Measurements from ENCODE around the gene PCYT1B. TPM values are rescaled to one million over a fixed set of nuclear protein-coding genes. Genes with fewer than 3 reads are reported as not detected.

The PCYT1B gene
- 0.59 and 1.1 TPM in 2 replicates for total RNA-seq

DNA sequence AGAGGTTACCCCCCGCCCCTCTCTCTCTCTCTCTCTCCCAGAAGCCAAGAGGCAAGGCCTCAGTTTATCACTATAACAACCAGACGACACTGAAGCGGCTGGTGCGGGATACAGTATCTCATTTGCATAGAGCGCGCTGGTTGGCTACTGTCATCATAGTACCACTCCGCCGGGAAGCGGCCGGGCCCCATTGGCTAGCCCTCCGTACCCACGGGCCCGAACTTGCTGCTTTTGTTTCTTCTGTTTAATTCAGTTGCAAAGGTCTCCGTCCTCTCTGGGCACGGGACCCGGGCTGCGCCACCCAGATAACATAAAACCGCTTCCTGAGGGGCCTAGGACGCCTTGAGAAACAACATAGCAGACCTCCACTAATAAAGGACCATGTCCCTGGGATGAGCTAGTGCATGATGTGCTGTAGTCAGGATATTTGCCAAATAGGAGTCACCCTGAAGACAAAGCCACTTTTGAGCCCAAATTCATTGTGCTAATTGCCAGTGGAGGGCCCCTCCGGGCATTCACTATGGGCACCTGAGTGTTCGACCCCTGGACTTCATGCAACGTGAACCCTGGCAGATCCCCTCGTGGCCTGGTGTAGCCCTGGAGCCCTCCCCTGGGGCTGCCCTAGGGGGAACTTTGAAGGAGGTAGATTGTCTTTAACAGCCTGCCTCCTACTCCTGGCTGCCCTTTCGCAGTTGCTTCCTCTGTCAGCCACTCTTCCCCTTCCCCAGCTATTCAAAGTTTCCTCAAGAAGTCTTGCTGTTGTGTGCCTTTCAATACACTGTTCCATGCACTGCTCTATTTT, at the start of gene PCYT1B:
Gene PCYT1B (minus strand): TSS at position 91 of the 802 bp plus-strand sequence. CDS start 242 bp downstream, outside the sequence.
- Histone ChIP-seq H3K79me2 (ENCODE audit: insufficient read depth, low read length) (no peaks in the 10 kb centered on the region), H3K9me3 (ENCODE audit: low read depth, low read length) (no peaks in the 10 kb centered on the region), H3K4me1 (ENCODE audit: insufficient read depth, low read length) (no peaks in the 10 kb centered on the region), H3K4me2 (ENCODE audit: insufficient read depth, low read length) (peak within 1 kb of the TSS; percentile 73), H3K27ac (ENCODE audit: low read depth, low read length) (no peak within 1 kb of the TSS), H3K36me3 (ENCODE audit: insufficient read depth, low read length) (no peaks in the 10 kb centered on the region), H4K20me1 (ENCODE audit: insufficient read depth, low read length) (no peaks in the 10 kb centered on the region), H3K27me3 (ENCODE audit: insufficient read depth, low read length) (peaks cover 11% of the 10 kb centered on the region), H2AFZ (ENCODE audit: low read length) (peak within 1 kb of the TSS; percentile 59), H3K4me3 (ENCODE audit: insufficient read depth, low read length) (peak within 1 kb of the TSS; percentile 33)
- TF ChIP-seq, protein P1, sequence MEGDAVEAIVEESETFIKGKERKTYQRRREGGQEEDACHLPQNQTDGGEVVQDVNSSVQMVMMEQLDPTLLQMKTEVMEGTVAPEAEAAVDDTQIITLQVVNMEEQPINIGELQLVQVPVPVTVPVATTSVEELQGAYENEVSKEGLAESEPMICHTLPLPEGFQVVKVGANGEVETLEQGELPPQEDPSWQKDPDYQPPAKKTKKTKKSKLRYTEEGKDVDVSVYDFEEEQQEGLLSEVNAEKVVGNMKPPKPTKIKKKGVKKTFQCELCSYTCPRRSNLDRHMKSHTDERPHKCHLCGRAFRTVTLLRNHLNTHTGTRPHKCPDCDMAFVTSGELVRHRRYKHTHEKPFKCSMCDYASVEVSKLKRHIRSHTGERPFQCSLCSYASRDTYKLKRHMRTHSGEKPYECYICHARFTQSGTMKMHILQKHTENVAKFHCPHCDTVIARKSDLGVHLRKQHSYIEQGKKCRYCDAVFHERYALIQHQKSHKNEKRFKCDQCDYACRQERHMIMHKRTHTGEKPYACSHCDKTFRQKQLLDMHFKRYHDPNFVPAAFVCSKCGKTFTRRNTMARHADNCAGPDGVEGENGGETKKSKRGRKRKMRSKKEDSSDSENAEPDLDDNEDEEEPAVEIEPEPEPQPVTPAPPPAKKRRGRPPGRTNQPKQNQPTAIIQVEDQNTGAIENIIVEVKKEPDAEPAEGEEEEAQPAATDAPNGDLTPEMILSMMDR (IDR thresholded peaks at IDR 0.05; ENCODE audit: extremely low read depth, low read depth, low read length): no peak
- DNase-seq (ENCODE audit: insufficient read length, low spot score, missing footprints): no peak

GRCh38 chrX:24696294-24696693, 49.1 kb upstream of the PCYT1B start:
- no peak overlapping the region for H3K4me3 ChIP-seq (ENCODE audit: insufficient read depth, low read length)
- no peaks in the 10 kb centered on the region for H3K9me3 ChIP-seq (ENCODE audit: low read depth, low read length)
- no peak for DNase-seq (ENCODE audit: insufficient read length, low spot score, missing footprints)
- H3K27ac ChIP-seq (ENCODE audit: low read depth, low read length): no peak overlapping the region
- no peak overlapping the region for H2AFZ ChIP-seq (ENCODE audit: low read length)
- no peaks in the 10 kb centered on the region for H3K4me1 ChIP-seq (ENCODE audit: insufficient read depth, low read length)
- H4K20me1 ChIP-seq (ENCODE audit: insufficient read depth, low read length): no peaks in the 10 kb centered on the region
- no peaks in the 10 kb centered on the region for H3K27me3 ChIP-seq (ENCODE audit: insufficient read depth, low read length)
- H3K79me2 ChIP-seq (ENCODE audit: insufficient read depth, low read length): peaks cover 37% of the 10 kb centered on the region
- H3K36me3 ChIP-seq (ENCODE audit: insufficient read depth, low read length): no peaks in the 10 kb centered on the region
- TF ChIP-seq, protein P1 (IDR thresholded peaks at IDR 0.05; ENCODE audit: extremely low read depth, low read depth, low read length): no peak
- H3K4me2 ChIP-seq (ENCODE audit: insufficient read depth, low read length): no peak overlapping the region

- TF ChIP-seq, protein P1 (IDR thresholded peaks at IDR 0.05; ENCODE audit: extremely low read depth, low read depth, low read length): no peak
- H3K4me3 ChIP-seq (ENCODE audit: insufficient read depth, low read length): peak overlapping the region; percentile 82
- H3K79me2 ChIP-seq (ENCODE audit: insufficient read depth, low read length): peaks cover 37% of the 10 kb centered on the region
- no peaks in the 10 kb centered on the region for H4K20me1 ChIP-seq (ENCODE audit: insufficient read depth, low read length)
- no peak overlapping the region for H3K27ac ChIP-seq (ENCODE audit: low read depth, low read length)
- H3K9me3 ChIP-seq (ENCODE audit: low read depth, low read length): no peaks in the 10 kb centered on the region
- DNase-seq (ENCODE audit: insufficient read length, low spot score, missing footprints): no peak
- no peaks in the 10 kb centered on the region for H3K4me1 ChIP-seq (ENCODE audit: insufficient read depth, low read length)
- H3K4me2 ChIP-seq (ENCODE audit: insufficient read depth, low read length): peak overlapping the region; percentile 81
- peak overlapping the region; percentile 25 for H2AFZ ChIP-seq (ENCODE audit: low read length)
- H3K27me3 ChIP-seq (ENCODE audit: insufficient read depth, low read length): no peaks in the 10 kb centered on the region
- no peaks in the 10 kb centered on the region for H3K36me3 ChIP-seq (ENCODE audit: insufficient read depth, low read length)
Observed at GRCh38 chrX:24694825-24695224, 47.7 kb upstream of the PCYT1B start.

GRCh38 chrX:24693453-24694202, 46.5 kb upstream of the PCYT1B start, which contains the start of gene POLA1:
Gene POLA1 (plus strand): TSS chrX:24693918. CDS start chrX:24693962, 44 bp downstream.
- H3K79me2 ChIP-seq (ENCODE audit: insufficient read depth, low read length): peaks cover 37% of the 10 kb centered on the region
- H3K9me3 ChIP-seq (ENCODE audit: low read depth, low read length): no peaks in the 10 kb centered on the region
- H3K36me3 ChIP-seq (ENCODE audit: insufficient read depth, low read length): no peaks in the 10 kb centered on the region
- H2AFZ ChIP-seq (ENCODE audit: low read length): peak within 1 kb of the TSS; percentile 88
- H3K4me1 ChIP-seq (ENCODE audit: insufficient read depth, low read length): no peaks in the 10 kb centered on the region
- no peaks in the 10 kb centered on the region for H4K20me1 ChIP-seq (ENCODE audit: insufficient read depth, low read length)
- no peaks in the 10 kb centered on the region for H3K27me3 ChIP-seq (ENCODE audit: insufficient read depth, low read length)
- H3K27ac ChIP-seq (ENCODE audit: low read depth, low read length): peak within 1 kb of the TSS; percentile 68
- TF ChIP-seq, protein P1 (IDR thresholded peaks at IDR 0.05; ENCODE audit: extremely low read depth, low read depth, low read length): peak; percentile 22
- H3K4me3 ChIP-seq (ENCODE audit: insufficient read depth, low read length): peak within 1 kb of the TSS; percentile 82
- peak; percentile 95 for DNase-seq (ENCODE audit: insufficient read length, low spot score, missing footprints)
- H3K4me2 ChIP-seq (ENCODE audit: insufficient read depth, low read length): peak within 1 kb of the TSS; percentile 81
